Neural cell (in vitro differentiated cells): ENCODE measurements around the gene KRTAP29-1. TPM values are rescaled to one million over a fixed set of nuclear protein-coding genes. Genes with fewer than 3 reads are reported as not detected.
"Not testable (repeated sequence)": the region's sequence is repeated elsewhere in the genome, so short reads cannot be mapped to it uniquely, and the experiment has no call there.

ENCODE experiments used
- H2AFZ ChIP-seq: fragments of 200-600, 300-800 bp; sonication (generic), shearing (Covaris generic); 2 replicates; pipeline ENCODE4 v1.6.0; 2014; ENCODE audit warnings: low read depth, mild to moderate bottlenecking, antibody characterized with exemption, low read length, moderate library complexity
- H3F3A ChIP-seq: fragments of 200-600 bp; shearing (Covaris generic); 2 replicates; pipeline ENCODE4 v1.6.1; 2016; ENCODE audit warnings: mild to moderate bottlenecking, moderate library complexity, mixed read lengths, antibody characterized with exemption, low read length; ENCODE audit not compliant: insufficient read depth, poor library complexity, severe bottlenecking
- H3K27ac ChIP-seq: fragments of 200-600, 300-800 bp; sonication (generic), shearing (Covaris generic); 2 replicates; pipeline ENCODE4 v1.5.1; 2014; ENCODE audit warnings: mild to moderate bottlenecking, low read length, moderate library complexity
- H3K27me3 ChIP-seq: fragments of 300-800, 200-600 bp; sonication (generic), shearing (Covaris generic); 2 replicates; pipeline ENCODE4 v1.6.0; 2014; ENCODE audit warnings: mild to moderate bottlenecking, low read depth, low read length, moderate library complexity; ENCODE audit not compliant: insufficient read depth
- H3K36me3 ChIP-seq: fragments of 300-800, 200-600 bp; sonication (generic), shearing (Covaris generic); 2 replicates; pipeline ENCODE4 v1.5.1; 2014; ENCODE audit warnings: mild to moderate bottlenecking, antibody characterized with exemption, low read length, moderate library complexity; ENCODE audit not compliant: insufficient read depth
- H3K4me2 ChIP-seq: fragments of 300-800, 200-600 bp; sonication (generic), shearing (Covaris generic); 2 replicates; pipeline ENCODE4 v1.6.0; 2014; ENCODE audit warnings: mild to moderate bottlenecking, low read length
- H3K4me3 ChIP-seq: fragments of 300-800, 200-600 bp; sonication (generic), shearing (Covaris generic); 2 replicates; pipeline ENCODE4 v1.5.1; 2014; ENCODE audit warnings: mild to moderate bottlenecking, low read length, moderate library complexity
- H3K79me2 ChIP-seq: fragments of 200-600 bp; shearing (Covaris generic); replicated peaks from 2 replicates; pipeline ENCODE4 v1.6.0; 2014; ENCODE audit warnings: mild to moderate bottlenecking, low read length, moderate library complexity; ENCODE audit not compliant: insufficient read depth
- H3K9ac ChIP-seq: fragments of 300-800, 200-600 bp; sonication (generic), shearing (Covaris generic); 2 replicates; pipeline ENCODE4 v1.6.1; 2016; ENCODE audit warnings: mild to moderate bottlenecking, low read length, mixed read lengths
- H3K9me2 ChIP-seq: fragments of 200-600 bp; shearing (Covaris generic); 2 replicates; pipeline ENCODE4 v1.6.1; 2016; ENCODE audit warnings: mild to moderate bottlenecking, low read length, mixed read lengths; ENCODE audit not compliant: insufficient read depth
- H3K9me3 ChIP-seq: fragments of 200-600, 300-800 bp; sonication (generic), shearing (Covaris generic); 2 replicates; pipeline ENCODE4 v1.6.1; 2016; ENCODE audit warnings: mild to moderate bottlenecking, mixed run types, low read length, moderate library complexity, mixed read lengths
- H4K20me1 ChIP-seq: fragments of 200-600 bp; shearing (Covaris generic); 2 replicates; pipeline ENCODE4 v1.6.1; 2016; ENCODE audit warnings: mild to moderate bottlenecking, mixed run types; ENCODE audit not compliant: insufficient read depth
- EP300 ChIP-seq: fragments of 450-650 bp; conservative IDR thresholded peaks from 2 replicates; pipeline ENCODE4 v1.6.1; 2014; ENCODE audit warnings: antibody characterized with exemption, mild to moderate bottlenecking, moderate library complexity; ENCODE audit not compliant: poor library complexity, severe bottlenecking
- EZH2 ChIP-seq: fragments of 200-600, 300-800 bp; shearing (Covaris generic), sonication (generic); IDR thresholded peaks from 2 replicates; pipeline ENCODE4 v1.6.1; 2014; ENCODE audit warnings: antibody characterized with exemption, low read length, borderline replicate concordance, mild to moderate bottlenecking; ENCODE audit not compliant: insufficient read depth, poor library complexity, severe bottlenecking
- MXI1 ChIP-seq: fragments of 450-650 bp; conservative IDR thresholded peaks from 2 replicates; pipeline ENCODE4 v1.6.1; 2014; ENCODE audit warnings: antibody characterized with exemption, mild to moderate bottlenecking; ENCODE audit not compliant: poor library complexity, severe bottlenecking
- POLR2AphosphoS5 ChIP-seq: IDR thresholded peaks from 2 replicates; pipeline ENCODE4 v1.6.1; 2012
- RAD21 ChIP-seq: fragments of 450-650 bp; conservative IDR thresholded peaks from 2 replicates; pipeline ENCODE4 v1.6.1; 2014; ENCODE audit warnings: antibody characterized with exemption, mild to moderate bottlenecking, moderate library complexity
- SMC3 ChIP-seq: fragments of 450-650 bp; conservative IDR thresholded peaks from 2 replicates; pipeline ENCODE4 v1.6.1; 2014; ENCODE audit warnings: antibody characterized with exemption, mild to moderate bottlenecking, moderate library complexity; ENCODE audit not compliant: poor library complexity
- TAF1 ChIP-seq: IDR thresholded peaks from 2 replicates; pipeline ENCODE4 v1.6.1; 2012; ENCODE audit warnings: low read depth
- polyA plus RNA-seq: library from polyadenylated mRNA; depleted of rRNA; stranded (reverse); fragments of >200 nt; gene quantifications from 2 replicates; pipeline ENCODE4 v1.2.3, GENCODE V29; 2014
- TF ChIP-seq, protein P1 (sequence below): IDR thresholded peaks from 2 replicates; pipeline ENCODE4 v1.6.1; 2012; ENCODE audit warnings: borderline replicate concordance
- TF ChIP-seq, protein P2 (sequence below): fragments of 450-650 bp; IDR thresholded peaks from 2 replicates; pipeline ENCODE4 v1.5.1; 2014; ENCODE audit warnings: antibody characterized with exemption, mild to moderate bottlenecking, moderate library complexity; ENCODE audit not compliant: poor library complexity, severe bottlenecking

The KRTAP29-1 gene
- polyA plus RNA-seq, 1 donor from 2014 or later: not detected

GRCh38 chr17:41256291-41256685, 46.4 kb downstream of the KRTAP29-1 start:
- Histone ChIP-seq H3K36me3 (no peaks in the 10 kb centered on the region), H3K9me2 (no peaks in the 10 kb centered on the region), H3K9ac (no peak overlapping the region), H4K20me1 (no peaks in the 10 kb centered on the region), H3F3A (no peaks in the 10 kb centered on the region), H3K9me3 (no peaks in the 10 kb centered on the region), H3K4me2 (no peak overlapping the region), H3K27ac (no peak overlapping the region), H3K4me3 (no peak overlapping the region), H2AFZ (no peak overlapping the region), H3K27me3 (no peaks in the 10 kb centered on the region), H3K79me2 (no peaks in the 10 kb centered on the region)
- TF ChIP-seq RAD21: no peak
- no peak for TF ChIP-seq EP300
- TF ChIP-seq MXI1: no peak
- TF ChIP-seq POLR2AphosphoS5: no peak
- TF ChIP-seq, protein P1, sequence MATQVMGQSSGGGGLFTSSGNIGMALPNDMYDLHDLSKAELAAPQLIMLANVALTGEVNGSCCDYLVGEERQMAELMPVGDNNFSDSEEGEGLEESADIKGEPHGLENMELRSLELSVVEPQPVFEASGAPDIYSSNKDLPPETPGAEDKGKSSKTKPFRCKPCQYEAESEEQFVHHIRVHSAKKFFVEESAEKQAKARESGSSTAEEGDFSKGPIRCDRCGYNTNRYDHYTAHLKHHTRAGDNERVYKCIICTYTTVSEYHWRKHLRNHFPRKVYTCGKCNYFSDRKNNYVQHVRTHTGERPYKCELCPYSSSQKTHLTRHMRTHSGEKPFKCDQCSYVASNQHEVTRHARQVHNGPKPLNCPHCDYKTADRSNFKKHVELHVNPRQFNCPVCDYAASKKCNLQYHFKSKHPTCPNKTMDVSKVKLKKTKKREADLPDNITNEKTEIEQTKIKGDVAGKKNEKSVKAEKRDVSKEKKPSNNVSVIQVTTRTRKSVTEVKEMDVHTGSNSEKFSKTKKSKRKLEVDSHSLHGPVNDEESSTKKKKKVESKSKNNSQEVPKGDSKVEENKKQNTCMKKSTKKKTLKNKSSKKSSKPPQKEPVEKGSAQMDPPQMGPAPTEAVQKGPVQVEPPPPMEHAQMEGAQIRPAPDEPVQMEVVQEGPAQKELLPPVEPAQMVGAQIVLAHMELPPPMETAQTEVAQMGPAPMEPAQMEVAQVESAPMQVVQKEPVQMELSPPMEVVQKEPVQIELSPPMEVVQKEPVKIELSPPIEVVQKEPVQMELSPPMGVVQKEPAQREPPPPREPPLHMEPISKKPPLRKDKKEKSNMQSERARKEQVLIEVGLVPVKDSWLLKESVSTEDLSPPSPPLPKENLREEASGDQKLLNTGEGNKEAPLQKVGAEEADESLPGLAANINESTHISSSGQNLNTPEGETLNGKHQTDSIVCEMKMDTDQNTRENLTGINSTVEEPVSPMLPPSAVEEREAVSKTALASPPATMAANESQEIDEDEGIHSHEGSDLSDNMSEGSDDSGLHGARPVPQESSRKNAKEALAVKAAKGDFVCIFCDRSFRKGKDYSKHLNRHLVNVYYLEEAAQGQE: no peak
- TF ChIP-seq EZH2: no peak
- no peak for TF ChIP-seq TAF1
- no peak for TF ChIP-seq SMC3
- TF ChIP-seq, protein P2, sequence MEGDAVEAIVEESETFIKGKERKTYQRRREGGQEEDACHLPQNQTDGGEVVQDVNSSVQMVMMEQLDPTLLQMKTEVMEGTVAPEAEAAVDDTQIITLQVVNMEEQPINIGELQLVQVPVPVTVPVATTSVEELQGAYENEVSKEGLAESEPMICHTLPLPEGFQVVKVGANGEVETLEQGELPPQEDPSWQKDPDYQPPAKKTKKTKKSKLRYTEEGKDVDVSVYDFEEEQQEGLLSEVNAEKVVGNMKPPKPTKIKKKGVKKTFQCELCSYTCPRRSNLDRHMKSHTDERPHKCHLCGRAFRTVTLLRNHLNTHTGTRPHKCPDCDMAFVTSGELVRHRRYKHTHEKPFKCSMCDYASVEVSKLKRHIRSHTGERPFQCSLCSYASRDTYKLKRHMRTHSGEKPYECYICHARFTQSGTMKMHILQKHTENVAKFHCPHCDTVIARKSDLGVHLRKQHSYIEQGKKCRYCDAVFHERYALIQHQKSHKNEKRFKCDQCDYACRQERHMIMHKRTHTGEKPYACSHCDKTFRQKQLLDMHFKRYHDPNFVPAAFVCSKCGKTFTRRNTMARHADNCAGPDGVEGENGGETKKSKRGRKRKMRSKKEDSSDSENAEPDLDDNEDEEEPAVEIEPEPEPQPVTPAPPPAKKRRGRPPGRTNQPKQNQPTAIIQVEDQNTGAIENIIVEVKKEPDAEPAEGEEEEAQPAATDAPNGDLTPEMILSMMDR: no peak

- H4K20me1 ChIP-seq, H3K9me3 ChIP-seq, H3K4me3 ChIP-seq, H3K4me2 ChIP-seq, H3F3A ChIP-seq, H3K79me2 ChIP-seq, H2AFZ ChIP-seq, H3K27ac ChIP-seq, H3K9me2 ChIP-seq, H3K9ac ChIP-seq, H3K27me3 ChIP-seq, H3K36me3 ChIP-seq: not testable (repeated sequence)
These were observed 47.0 kb downstream of the KRTAP29-1 start, which contains the start of gene KRTAP9-9 for GRCh38 chr17:41255381-41256290. KRTAP9-9 (plus strand) TSS chr17:41255384.
